GM21367 (cell line): ENCODE data around the gene SKIC2.
"Not testable (repeated sequence)": the region's sequence is repeated elsewhere in the genome, so short reads cannot be mapped to it uniquely, and the experiment has no call there.

Experiments used
- ATAC-seq: cut with Tn5 transposase; IDR thresholded peaks from one replicate; pipeline ENCODE4 v1.9.1; 2021; ENCODE audit not compliant: unreplicated experiment

Gene SKIC2

DNA sequence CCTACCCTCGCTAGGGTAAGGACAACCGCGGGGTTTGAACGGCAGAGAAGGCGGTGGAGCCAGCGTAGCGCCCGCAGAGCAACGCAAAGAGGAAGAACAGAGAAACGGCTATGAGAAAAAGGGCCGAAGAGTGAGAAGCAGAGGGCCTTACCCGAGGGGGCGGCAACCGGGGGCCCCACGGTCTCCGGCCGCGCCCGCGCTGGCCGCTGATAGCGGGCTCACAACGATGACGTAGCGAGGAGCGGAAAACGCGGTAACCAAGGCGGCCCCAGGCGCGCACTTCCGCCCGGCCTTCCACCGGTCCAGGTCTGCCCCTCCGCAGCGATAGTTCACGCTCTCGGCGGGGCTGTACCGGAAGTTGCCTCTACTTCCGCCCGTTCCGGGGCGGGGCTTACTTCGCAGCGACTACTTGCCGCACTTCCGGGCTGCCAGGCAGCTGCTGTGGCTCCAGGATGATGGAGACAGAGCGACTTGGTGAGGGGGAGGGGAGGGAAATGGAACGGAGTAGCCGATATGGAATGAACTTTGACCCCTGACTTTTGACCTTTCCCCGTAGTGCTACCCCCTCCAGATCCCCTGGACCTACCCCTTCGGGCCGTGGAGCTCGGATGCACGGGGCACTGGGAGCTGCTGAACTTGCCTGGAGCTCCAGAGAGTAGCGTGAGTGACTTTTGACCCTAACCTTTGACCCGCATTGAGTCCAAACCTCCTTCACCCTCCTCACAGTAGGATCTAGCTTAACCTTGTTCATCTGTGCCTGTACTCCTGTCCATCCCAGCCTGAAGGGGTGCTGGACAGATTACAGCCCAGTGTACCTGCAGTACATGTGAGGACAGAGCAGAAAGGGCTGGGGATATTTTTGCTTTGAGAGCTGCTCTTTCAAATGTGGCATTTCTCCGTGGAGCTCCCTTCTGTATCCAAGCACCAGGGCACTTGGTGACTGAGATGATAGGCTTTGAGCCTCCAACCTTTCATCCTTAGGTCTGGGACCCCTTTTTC, at the start of gene SKIC2, which contains the start of gene NELFE:
Gene SKIC2, plus strand, starts transcription at position 435 of the 999 bp plus-strand sequence. Its CDS starts 18 bp downstream, at position 453.
Gene NELFE, minus strand, starts transcription at position 231 of the 999 bp plus-strand sequence. CDS start 525 bp downstream, outside the sequence.
- peak; percentile 84 for ATAC-seq

DNA sequence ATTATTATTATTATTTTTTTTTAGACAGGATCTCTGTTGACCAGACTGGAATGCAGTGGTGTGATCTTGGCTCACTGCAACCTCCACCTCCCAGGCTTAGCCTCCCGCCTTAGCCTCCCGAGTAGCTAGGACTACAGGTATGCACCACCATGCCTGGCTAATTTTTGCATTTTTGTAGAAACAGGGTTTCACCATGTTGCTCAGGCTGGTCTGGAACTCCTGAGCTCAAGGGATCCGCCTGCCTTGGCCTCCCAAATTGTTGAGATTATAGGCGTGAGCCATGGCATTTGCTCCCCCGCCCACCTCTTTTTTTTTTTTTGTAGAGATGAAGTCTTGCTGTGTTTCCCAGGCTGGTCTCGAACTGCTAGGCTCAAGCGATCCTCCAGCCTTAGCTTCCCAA, 49.7 kb upstream of the SKIC2 start:
- not testable (repeated sequence) for ATAC-seq

DNA sequence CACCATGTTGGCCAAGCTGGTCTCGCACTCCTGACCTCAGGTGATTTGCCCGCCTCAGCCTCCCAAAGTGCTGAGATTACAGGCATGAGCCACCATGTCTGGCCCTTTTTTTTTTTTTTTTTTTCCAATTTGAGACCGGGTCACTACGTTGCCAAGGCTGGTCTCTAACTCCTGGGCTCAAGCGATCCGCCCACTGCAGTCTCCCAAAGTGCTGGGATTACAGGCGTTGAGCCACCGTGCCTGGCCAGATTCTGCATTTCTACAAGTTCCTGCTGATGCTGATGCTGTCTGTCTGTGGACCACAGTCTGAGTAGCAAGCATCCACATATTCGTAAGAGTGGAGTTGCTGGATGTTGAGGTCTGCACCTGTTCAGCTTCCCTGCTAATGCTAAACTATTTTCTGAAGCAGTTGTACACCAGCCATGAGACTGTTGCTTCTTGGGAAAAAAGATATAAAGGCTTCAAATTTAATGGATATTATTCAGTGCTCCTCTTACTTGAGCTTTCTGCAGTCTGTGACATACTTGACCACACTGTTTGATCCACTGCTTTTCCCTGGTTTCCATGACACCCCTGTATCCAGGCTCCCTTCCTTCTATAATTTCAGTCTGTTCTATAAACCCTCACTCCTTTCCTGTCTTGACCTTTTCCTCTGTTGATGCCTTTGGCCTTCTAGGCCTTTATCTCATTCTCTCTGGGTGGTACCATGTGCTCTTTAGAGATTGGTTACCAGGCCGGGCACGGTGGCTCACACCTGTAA, 47.0 kb upstream of the SKIC2 start:
- no peak for ATAC-seq

DNA sequence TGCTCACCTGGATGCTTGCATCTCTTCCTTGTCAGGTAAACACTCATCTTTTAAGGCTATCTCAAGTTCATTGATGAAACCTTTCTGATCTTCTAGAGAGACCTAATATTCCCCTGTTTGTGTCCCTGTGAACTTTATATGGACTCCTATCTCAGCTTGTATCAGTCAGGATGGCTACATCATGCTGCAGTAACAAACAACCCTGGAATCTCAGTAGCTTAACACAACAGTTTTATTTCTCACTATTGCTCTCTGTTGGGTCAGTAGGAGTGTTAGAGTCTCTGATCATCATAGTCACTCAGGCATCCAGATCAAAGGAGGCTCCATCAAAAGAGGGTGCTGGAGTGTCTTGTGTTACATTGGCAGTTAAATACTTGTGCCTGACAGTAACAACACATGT, 43.6 kb upstream of the SKIC2 start:
- no peak for ATAC-seq

DNA sequence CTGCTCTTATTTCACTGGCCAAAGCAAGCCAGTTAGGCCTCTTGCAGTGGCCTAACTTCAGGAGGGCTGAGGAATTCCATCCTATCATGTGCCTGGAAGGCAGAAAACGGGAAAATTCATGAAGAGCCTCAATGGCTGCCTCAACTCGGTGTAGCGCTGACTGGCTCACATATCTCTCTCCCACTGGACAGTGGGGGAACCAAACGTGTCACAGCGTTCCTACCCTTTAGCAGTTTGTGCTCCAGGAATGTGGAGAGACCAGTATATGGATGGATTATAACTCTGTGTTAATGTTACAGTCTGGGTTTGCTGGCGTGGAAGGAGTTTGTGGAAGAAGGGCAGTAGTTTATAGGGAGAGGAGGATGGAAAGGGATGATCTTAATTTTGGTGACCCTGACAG, 43.2 kb upstream of the SKIC2 start:
- no peak for ATAC-seq

DNA sequence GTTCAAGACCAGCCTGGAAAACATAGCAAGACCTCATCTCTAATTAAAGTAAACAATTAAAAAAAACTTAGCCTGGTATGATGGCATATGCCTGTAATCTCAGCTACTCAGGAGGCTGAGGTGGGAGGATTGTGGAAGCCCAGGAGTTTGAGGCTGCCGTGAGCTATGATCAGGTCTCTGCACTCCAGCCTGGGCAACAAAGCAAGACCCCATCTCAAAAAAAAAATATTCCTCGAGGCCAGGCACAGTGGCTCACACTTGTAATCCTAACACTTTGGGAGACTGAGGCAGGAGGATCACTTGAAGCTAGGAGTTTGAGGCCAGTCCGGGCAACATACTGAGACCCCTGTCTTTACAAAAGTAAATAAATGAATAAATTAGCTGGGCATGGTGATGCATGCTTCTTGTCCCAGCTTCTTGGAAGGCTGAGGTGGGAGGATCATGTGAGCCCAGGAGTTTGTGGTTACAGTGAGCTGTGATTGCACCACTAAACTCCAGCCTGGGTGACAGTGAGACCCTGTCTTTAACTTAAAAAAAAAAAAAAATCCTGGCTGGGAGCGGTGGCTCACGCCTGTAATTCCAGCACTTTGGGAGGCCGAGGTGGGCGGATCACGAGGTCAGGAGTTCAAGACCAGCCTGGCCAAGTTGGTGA, 40.8 kb upstream of the SKIC2 start:
- no peak for ATAC-seq

DNA sequence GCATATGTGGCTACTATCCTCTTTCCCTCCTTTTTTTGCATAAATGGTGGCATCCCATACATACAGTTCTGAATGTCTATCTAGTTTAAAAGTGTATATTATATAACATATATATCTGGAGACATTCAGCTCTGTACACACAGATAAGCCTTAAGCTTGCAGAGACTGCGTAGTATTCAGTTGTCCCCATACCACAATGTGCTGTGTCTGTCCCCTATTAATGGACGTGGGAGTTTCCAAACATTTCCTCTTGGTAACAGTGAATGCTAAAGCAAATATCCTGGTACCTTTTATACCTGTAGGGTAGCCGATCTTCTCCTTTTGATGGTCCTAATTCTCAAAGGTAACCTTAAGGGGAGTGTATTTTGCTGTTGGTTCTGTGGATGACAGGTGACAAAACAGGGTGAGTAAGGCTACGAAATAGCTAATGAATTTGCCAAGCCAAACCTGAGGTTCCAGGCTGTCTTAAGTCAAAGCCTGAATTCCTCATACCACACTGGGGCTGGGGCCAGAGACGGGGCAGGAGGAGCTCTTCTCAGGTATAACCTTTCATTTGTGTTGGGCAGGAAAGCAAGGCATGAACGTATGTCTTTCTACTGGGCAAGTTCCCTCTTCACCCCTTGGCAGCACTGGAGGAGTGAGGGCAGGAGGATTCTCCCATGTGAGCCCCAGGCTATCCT, 39.2 kb upstream of the SKIC2 start:
- ATAC-seq: no peak

DNA sequence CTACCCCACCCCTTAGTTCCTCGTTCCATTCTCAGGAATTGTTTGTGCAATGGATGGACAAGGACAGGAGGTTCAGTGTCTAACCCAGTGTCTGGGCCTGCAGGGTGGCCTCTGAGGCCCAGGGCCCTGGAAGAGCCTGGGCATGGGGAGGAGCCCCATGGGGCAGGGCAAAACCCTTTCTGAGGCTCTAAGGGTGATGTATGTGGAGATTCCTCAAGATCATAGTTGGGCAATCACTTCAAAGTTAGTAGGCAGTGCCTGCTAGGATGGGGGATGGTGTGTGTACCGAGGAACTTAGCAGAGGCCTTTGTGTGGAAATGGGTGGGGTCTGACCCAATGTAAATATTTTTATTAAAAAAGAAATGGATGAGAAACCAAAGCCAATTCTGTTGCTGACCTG, 38.2 kb upstream of the SKIC2 start:
- ATAC-seq: no peak

DNA sequence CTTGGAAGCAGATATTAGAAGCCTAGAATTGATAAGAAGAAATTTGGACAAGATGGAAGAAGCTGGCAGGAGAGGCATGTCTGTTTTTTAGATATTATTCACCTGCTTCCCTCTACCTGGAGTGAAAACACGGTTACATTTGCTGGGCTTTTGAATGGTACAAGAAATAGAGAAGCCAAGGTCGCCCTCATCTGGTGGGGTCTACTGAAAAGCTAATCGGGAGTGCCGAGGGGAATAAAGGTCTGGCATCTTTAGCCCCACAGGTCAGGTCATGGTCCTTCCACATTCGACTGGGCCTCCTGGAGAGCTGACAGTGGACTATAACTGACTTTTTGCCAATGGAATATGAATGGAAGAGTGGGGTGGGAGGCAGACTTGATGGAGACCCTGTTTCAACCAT, 36.0 kb upstream of the SKIC2 start:
- no peak for ATAC-seq

DNA sequence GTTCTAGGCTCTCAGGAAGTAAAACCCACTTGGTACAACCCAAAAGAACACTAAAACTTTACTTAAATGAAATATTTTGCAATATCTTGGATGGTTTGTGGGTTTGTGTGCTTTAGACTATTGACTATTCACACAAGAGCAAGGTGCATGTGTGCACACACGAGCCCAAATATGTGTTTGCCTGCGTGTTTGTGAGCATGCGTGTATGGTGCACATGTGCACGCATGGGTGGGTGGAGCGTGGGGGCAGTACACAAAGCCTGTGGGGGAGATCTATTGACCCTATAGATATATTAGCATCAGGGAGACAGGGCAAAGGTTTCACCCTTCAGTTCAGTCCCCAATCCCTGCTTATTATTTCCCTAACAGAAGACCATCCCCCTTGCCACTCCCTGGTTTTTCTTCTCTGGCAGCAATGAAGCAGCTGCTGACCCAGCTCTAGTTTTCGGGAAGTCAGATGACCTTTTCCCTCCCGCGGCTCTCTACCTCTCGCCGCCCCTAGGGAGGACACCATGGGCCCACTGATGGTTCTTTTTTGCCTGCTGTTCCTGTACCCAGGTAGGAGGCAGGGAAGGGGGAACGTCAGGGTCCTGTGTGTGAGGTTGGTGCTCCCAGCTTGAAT, 31.6 kb upstream of the SKIC2 start, which contains the start of gene C2:
Gene C2, plus strand, starts transcription at position 476 of the 621 bp plus-strand sequence. Its CDS starts 36 bp downstream, at position 512.
- ATAC-seq: no peak

DNA sequence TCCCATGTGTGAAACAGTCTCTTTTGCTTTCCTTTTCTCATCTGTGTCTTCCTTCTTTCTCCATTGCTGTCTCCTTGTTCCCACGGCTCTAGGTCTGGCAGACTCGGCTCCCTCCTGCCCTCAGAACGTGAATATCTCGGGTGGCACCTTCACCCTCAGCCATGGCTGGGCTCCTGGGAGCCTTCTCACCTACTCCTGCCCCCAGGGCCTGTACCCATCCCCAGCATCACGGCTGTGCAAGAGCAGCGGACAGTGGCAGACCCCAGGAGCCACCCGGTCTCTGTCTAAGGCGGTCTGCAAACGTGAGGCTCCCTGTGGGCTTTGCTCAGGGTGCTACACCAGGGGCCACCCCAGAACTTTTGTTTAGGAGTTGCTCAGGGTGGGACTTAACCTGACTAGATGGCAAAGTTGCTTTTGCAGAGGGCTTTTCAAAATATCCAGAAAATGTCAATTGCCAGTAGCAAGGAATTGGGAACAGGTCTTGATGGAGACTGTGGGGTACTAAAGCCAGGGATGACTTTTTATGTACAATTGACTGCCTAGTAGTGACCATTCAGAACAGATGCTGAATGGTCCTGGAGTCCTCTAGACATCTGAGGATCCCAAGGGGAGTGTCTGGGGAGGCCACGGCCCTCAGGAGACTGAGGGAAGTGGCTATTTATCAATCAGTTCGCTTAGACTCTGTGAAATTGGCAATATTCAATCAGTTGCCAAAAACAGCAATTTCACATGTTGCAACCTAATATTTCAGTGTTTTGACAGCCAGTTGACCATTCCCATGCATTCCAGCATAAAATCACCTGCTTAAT, 30.9 kb upstream of the SKIC2 start:
- ATAC-seq: no peak

DNA sequence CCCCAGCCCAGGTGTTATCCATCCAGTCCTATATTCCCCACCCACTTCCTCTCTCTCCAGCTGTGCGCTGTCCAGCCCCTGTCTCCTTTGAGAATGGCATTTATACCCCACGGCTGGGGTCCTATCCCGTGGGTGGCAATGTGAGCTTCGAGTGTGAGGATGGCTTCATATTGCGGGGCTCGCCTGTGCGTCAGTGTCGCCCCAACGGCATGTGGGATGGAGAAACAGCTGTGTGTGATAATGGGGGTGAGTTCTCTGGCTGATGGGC, 30.4 kb upstream of the SKIC2 start:
- no peak for ATAC-seq

DNA sequence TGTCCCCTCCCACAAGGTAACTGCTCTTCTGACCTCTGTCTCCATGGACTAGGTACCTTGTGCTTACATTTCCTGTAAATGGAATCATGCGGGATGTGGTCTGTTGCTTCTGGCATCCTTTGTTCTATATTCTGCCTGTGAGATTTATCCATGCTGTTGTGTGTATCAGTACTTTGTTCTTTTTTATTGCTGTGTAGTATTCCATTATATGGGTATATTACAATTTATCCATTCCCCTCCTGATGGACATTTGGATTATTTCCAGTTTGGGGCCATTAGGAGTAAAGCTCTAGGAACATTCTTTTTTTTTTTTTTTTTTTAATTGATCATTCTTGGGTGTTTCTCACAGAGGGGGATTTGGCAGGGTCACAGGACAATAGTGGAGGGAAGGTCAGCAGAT, 28.0 kb upstream of the SKIC2 start:
- ATAC-seq: no peak

DNA sequence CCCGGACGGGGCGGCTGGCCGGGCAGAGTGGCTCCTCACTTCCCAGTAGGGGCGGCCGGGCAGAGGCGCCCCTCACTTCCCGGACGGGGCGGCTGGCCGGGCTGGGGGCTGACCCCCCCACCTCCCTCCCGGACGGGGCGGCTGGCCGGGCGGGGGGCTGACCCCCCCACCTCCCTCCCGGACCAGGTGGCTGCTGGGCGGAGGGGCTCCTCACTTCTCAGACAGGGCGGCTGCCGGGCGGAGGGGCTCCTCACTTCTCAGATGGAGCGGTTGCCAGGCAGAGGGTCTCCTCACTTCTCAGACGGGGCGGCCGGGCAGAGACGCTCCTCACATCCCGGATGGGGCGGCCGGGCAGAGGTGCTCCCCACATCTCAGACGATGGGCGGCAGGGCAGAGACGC, 26.8 kb upstream of the SKIC2 start:
- ATAC-seq: not testable (repeated sequence)

DNA sequence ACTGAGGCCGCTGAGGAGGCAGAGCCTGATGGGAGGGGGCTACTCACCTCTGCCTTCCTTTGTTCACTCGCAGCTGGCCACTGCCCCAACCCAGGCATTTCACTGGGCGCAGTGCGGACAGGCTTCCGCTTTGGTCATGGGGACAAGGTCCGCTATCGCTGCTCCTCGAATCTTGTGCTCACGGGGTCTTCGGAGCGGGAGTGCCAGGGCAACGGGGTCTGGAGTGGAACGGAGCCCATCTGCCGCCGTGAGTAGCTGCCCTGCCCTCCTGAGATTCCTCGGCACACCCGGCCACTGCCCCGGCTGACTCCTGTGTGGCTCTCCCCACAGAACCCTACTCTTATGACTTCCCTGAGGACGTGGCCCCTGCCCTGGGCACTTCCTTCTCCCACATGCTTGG, 25.4 kb upstream of the SKIC2 start:
- ATAC-seq: no peak

DNA sequence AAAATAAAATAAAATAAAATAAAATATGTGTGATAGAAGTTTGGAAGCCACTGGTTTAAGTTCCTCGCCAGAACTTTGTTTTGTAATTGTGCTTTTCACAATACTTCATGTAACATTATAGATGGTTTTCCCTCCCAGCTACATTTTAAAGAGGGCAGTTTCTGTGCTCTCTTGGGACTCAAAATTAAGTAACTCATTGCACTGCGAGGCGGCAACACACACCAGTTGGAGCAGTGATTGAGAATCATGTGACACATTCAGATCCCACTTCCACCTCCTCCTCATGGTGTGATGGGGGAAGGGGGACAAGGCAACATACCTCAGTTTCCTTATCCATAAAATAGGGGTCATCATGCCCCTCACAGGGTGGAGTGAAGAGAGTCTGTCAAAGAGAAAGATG, 24.0 kb upstream of the SKIC2 start:
- no peak for ATAC-seq

DNA sequence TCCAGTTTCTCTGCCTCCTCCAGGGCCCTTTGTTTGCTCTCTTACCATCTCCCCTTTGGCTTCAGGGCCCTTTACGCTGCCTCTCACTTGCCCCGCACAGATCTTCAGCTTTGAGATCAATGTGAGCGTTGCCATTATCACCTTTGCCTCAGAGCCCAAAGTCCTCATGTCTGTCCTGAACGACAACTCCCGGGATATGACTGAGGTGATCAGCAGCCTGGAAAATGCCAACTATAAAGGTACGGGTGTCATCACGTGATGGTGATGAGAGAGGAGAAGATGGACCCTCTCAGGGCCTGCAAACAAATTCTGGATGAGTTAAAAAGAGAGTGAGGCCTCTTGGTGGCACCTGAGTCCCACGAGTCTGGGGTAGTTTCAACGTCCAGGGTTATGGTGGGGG, 23.2 kb upstream of the SKIC2 start:
- no peak for ATAC-seq

DNA sequence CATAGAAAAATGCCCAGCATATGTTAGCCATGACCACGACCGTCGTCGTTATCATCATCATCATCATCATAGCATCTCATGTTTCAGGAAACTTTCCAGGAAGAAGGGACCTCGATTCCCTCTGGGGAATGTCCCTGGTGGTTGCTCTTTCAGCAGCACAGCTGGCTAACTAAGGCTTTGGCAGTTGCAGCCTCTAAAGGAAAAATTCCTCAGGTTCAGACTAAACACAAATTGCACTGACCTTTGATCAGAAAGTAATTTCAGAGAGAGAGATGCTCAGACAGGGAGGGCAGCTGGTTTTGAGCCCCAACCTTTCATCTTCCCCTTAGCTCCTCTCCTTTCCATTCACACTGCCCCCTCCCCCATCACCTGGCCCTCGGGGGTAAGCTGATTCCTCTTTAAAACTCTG, 18.7 kb upstream of the SKIC2 start:
- no peak for ATAC-seq

DNA sequence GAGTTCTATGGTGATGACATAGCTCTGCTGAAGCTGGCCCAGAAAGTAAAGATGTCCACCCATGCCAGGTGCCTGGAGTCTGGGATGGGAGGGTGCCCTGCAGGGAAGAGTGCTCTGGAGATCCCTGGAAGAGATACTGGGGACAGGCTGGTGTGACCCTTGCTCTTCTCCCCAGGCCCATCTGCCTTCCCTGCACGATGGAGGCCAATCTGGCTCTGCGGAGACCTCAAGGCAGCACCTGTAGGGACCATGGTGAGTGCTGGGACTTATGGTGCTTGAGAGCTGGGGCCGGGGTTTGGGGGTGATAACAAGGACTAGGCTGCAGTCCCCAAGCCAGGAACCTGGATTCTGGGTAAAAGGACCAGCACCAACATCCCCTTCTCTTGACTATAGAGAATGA, 15.2 kb upstream of the SKIC2 start:
- no peak for ATAC-seq

DNA sequence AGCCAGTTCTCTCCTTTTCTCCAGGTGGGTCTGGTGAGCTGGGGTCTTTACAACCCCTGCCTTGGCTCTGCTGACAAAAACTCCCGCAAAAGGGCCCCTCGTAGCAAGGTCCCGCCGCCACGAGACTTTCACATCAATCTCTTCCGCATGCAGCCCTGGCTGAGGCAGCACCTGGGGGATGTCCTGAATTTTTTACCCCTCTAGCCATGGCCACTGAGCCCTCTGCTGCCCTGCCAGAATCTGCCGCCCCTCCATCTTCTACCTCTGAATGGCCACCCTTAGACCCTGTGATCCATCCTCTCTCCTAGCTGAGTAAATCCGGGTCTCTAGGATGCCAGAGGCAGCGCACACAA, 13.8 kb upstream of the SKIC2 start:
- ATAC-seq: no peak
